ENCODE results near the gene PADI6. TPM values are rescaled to one million over a fixed set of nuclear protein-coding genes. Genes with fewer than 3 reads are reported as not detected.

The PADI6 gene
- total RNA-seq, 1 donor from 2014 or later: not detected

GRCh38 chr1:17441265-17441992 lies 69.4 kb downstream of the PADI6 start:
- Mint-ChIP-seq H3K4me3 (ENCODE audit: unreplicated experiment) (peak overlapping the region; percentile 62), H3K27ac (ENCODE audit: unreplicated experiment) (peak overlapping the region; percentile 80), H3K27me3 (ENCODE audit: unreplicated experiment) (peaks cover 10% of the 10 kb centered on the region), H3K9me3 (ENCODE audit: unreplicated experiment) (peaks cover 15% of the 10 kb centered on the region), H3K4me1 (ENCODE audit: low read depth, unreplicated experiment) (peaks cover 19% of the 10 kb centered on the region), H3K36me3 (ENCODE audit: unreplicated experiment) (peaks cover 4% of the 10 kb centered on the region)
- TF ChIP-seq CTCF (IDR thresholded peaks at IDR 0.05; ENCODE audit: partially characterized antibody, unreplicated experiment): no peak
- no peak for DNase-seq

GRCh38 chr1:17441993-17442357 lies 70.0 kb downstream of the PADI6 start:
- no peak for DNase-seq
- H3K36me3 Mint-ChIP-seq (ENCODE audit: unreplicated experiment): peaks cover 4% of the 10 kb centered on the region

GRCh38 chr1:17442841-17443240 lies 70.8 kb downstream of the PADI6 start:
- H3K27ac Mint-ChIP-seq (ENCODE audit: unreplicated experiment): no peak overlapping the region
- peaks cover 13% of the 10 kb centered on the region for H3K27me3 Mint-ChIP-seq (ENCODE audit: unreplicated experiment)
- H3K9me3 Mint-ChIP-seq (ENCODE audit: unreplicated experiment): peaks cover 10% of the 10 kb centered on the region
- no peak for TF ChIP-seq CTCF (IDR thresholded peaks at IDR 0.05; ENCODE audit: partially characterized antibody, unreplicated experiment)
- peaks cover 4% of the 10 kb centered on the region for H3K36me3 Mint-ChIP-seq (ENCODE audit: unreplicated experiment)
- peaks cover 15% of the 10 kb centered on the region for H3K4me1 Mint-ChIP-seq (ENCODE audit: low read depth, unreplicated experiment)
- H3K4me3 Mint-ChIP-seq (ENCODE audit: unreplicated experiment): no peak overlapping the region
- no peak for DNase-seq

More at GRCh38 chr1:17441993-17442357, 70.0 kb downstream of the PADI6 start:
- no peak for TF ChIP-seq CTCF (IDR thresholded peaks at IDR 0.05; ENCODE audit: partially characterized antibody, unreplicated experiment)
- Mint-ChIP-seq H3K27ac (ENCODE audit: unreplicated experiment) (no peak overlapping the region), H3K9me3 (ENCODE audit: unreplicated experiment) (peaks cover 10% of the 10 kb centered on the region), H3K4me3 (ENCODE audit: unreplicated experiment) (no peak overlapping the region), H3K4me1 (ENCODE audit: low read depth, unreplicated experiment) (peaks cover 15% of the 10 kb centered on the region), H3K27me3 (ENCODE audit: unreplicated experiment) (peaks cover 13% of the 10 kb centered on the region)

GRCh38 chr1:17447501-17447992 lies 75.6 kb downstream of the PADI6 start:
- H3K36me3 Mint-ChIP-seq (ENCODE audit: unreplicated experiment): no peaks in the 10 kb centered on the region
- H3K9me3 Mint-ChIP-seq (ENCODE audit: unreplicated experiment): no peaks in the 10 kb centered on the region
- peaks cover 2% of the 10 kb centered on the region for H3K4me1 Mint-ChIP-seq (ENCODE audit: low read depth, unreplicated experiment)
- no peak overlapping the region for H3K4me3 Mint-ChIP-seq (ENCODE audit: unreplicated experiment)
- no peak for DNase-seq
- H3K27ac Mint-ChIP-seq (ENCODE audit: unreplicated experiment): no peak overlapping the region
- no peak for TF ChIP-seq CTCF (IDR thresholded peaks at IDR 0.05; ENCODE audit: partially characterized antibody, unreplicated experiment)
- H3K27me3 Mint-ChIP-seq (ENCODE audit: unreplicated experiment): peaks cover 3% of the 10 kb centered on the region

Other genes starting within 250 kb of the PADI6 start
- not detected for gene PADI1, start 167.1 kb upstream of the PADI6 start, total RNA-seq (ENCODE audit: unreplicated experiment)
- not detected for gene PADI3, start 123.1 kb upstream of the PADI6 start, total RNA-seq (ENCODE audit: unreplicated experiment)
- gene PADI4, start 64.0 kb upstream of the PADI6 start, total RNA-seq (ENCODE audit: unreplicated experiment): not detected
- gene RCC2, start 67.5 kb downstream of the PADI6 start, total RNA-seq (ENCODE audit: unreplicated experiment): 132 TPM
- 89.8 TPM for gene ARHGEF10L, start 167.5 kb downstream of the PADI6 start, total RNA-seq (ENCODE audit: unreplicated experiment)

Measured in glutamatergic neuron (in vitro differentiated cells).